ENCODE results near the gene ZBTB16.
A peak's percentile ranks its signal among the peaks of the same experiment; 100 is the strongest.

The ZBTB16 gene

DNA sequence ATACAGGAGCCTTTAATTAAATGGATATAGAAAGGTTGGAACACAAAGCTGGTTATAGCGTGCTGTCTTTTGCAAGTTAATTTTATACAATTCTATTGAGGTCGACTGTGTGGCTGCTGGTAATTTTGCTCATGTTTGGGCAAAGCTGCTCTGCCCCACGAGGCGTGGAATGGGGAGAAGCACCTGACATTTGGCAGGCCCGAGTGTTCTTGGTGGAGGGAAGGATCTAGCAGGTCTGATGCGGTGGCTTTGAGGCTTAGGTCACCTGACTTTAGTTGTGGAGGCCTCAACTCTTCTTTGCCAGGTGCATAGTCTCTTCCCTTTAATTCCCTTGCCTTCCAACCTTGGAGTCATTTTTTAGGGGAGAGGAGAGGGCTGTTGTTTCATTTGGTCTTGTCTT is 97.3 kb downstream of the ZBTB16 start:
- no peak overlapping the region for H3K4me3 ChIP-seq (ENCODE audit: low read depth in 1 of 2, low read length in 2 of 2)
- H3K36me3 ChIP-seq (ENCODE audit: control insufficient read depth in 1 of 2, insufficient read depth in 2 of 2, low read length in 2 of 2), result peaks cover 4 to 7% of the 10 kb centered on the region in 2 donors
- H3K4me1 ChIP-seq (ENCODE audit: control insufficient read depth in 1 of 2, insufficient read depth in 2 of 2, low read length in 2 of 2), result peaks cover 29 to 50% of the 10 kb centered on the region in 2 donors
- H3K27me3 ChIP-seq (ENCODE audit: low read depth, low read length), result no peaks in the 10 kb centered on the region
- H3K9me3 ChIP-seq (ENCODE audit: control insufficient read depth in 1 of 2, low read length in 2 of 2), result no peaks in the 10 kb centered on the region
- H3K27ac ChIP-seq (ENCODE audit: low read length), result peak overlapping the region; percentile 34

- H3K36me3 ChIP-seq (ENCODE audit: control insufficient read depth in 1 of 2, insufficient read depth in 2 of 2, low read length in 2 of 2), result peaks cover 4 to 7% of the 10 kb centered on the region in 2 donors
- no peak overlapping the region for H3K4me3 ChIP-seq (ENCODE audit: low read depth in 1 of 2, low read length in 2 of 2)
- H3K9me3 ChIP-seq (ENCODE audit: control insufficient read depth in 1 of 2, low read length in 2 of 2), result no peaks in the 10 kb centered on the region
- H3K4me1 ChIP-seq (ENCODE audit: control insufficient read depth in 1 of 2, insufficient read depth in 2 of 2, low read length in 2 of 2), result peaks cover 37 to 46% of the 10 kb centered on the region in 2 donors
- H3K27ac ChIP-seq (ENCODE audit: low read length), result peak overlapping the region; percentile 34
- H3K27me3 ChIP-seq (ENCODE audit: low read depth, low read length), result no peaks in the 10 kb centered on the region
Observed at GRCh38 chr11:114157476-114158050, 98.1 kb downstream of the ZBTB16 start.

GRCh38 chr11:114158421-114158820 is 98.9 kb downstream of the ZBTB16 start:
- H3K27ac ChIP-seq (ENCODE audit: low read length), result peak overlapping the region; percentile 95
- H3K4me3 ChIP-seq (ENCODE audit: low read depth in 1 of 2, low read length in 2 of 2), result no peak overlapping the region
- H3K36me3 ChIP-seq (ENCODE audit: control insufficient read depth in 1 of 2, insufficient read depth in 2 of 2, low read length in 2 of 2), result peaks cover 4 to 9% of the 10 kb centered on the region in 2 donors
- no peaks in the 10 kb centered on the region for H3K9me3 ChIP-seq (ENCODE audit: control insufficient read depth in 1 of 2, low read length in 2 of 2)
- peaks cover 41 to 47% of the 10 kb centered on the region in 2 donors for H3K4me1 ChIP-seq (ENCODE audit: control insufficient read depth in 1 of 2, insufficient read depth in 2 of 2, low read length in 2 of 2)
- H3K27me3 ChIP-seq (ENCODE audit: low read depth, low read length), result no peaks in the 10 kb centered on the region

DNA sequence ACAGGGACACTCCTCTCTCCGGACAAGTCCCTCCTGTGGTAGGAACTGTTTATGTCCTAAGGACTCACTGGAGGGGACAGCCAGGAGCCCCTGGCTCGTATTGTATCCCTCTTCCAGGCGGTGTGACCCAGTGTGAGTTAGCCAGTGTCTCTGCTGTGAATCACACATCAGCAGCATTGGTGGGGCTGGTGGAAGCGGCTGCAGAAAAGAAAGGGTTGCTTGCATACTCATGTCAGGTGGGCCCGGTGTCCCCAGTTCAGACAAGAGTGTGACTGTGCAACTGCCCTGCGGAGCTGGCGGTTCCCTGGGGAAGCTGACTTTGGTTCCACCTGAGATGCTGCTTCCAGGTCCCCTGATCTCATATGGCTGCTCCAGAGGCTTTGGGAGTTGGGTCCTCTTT is 99.4 kb downstream of the ZBTB16 start:
- peaks cover 4 to 11% of the 10 kb centered on the region in 2 donors for H3K36me3 ChIP-seq (ENCODE audit: control insufficient read depth in 1 of 2, insufficient read depth in 2 of 2, low read length in 2 of 2)
- peak overlapping the region; percentile 95 for H3K27ac ChIP-seq (ENCODE audit: low read length)
- no peaks in the 10 kb centered on the region for H3K9me3 ChIP-seq (ENCODE audit: control insufficient read depth in 1 of 2, low read length in 2 of 2)
- no peaks in the 10 kb centered on the region for H3K27me3 ChIP-seq (ENCODE audit: low read depth, low read length)
- H3K4me3 ChIP-seq (ENCODE audit: low read depth in 1 of 2, low read length in 2 of 2), result no peak overlapping the region
- peaks cover 45 to 52% of the 10 kb centered on the region in 2 donors for H3K4me1 ChIP-seq (ENCODE audit: control insufficient read depth in 1 of 2, insufficient read depth in 2 of 2, low read length in 2 of 2)

- Histone ChIP-seq H3K9me3 (ENCODE audit: control insufficient read depth in 1 of 2, low read length in 2 of 2) (no peaks in the 10 kb centered on the region), H3K36me3 (ENCODE audit: control insufficient read depth in 1 of 2, insufficient read depth in 2 of 2, low read length in 2 of 2) (peaks cover 4 to 11% of the 10 kb centered on the region in 2 donors), H3K27me3 (ENCODE audit: low read depth, low read length) (no peaks in the 10 kb centered on the region), H3K4me1 (ENCODE audit: control insufficient read depth in 1 of 2, insufficient read depth in 2 of 2, low read length in 2 of 2) (peaks cover 50 to 53% of the 10 kb centered on the region in 2 donors), H3K4me3 (ENCODE audit: low read depth in 1 of 2, low read length in 2 of 2) (no peak overlapping the region), H3K27ac (ENCODE audit: low read length) (peak overlapping the region; percentile 95)
Observed at GRCh38 chr11:114159320-114159719, 99.8 kb downstream of the ZBTB16 start.

DNA sequence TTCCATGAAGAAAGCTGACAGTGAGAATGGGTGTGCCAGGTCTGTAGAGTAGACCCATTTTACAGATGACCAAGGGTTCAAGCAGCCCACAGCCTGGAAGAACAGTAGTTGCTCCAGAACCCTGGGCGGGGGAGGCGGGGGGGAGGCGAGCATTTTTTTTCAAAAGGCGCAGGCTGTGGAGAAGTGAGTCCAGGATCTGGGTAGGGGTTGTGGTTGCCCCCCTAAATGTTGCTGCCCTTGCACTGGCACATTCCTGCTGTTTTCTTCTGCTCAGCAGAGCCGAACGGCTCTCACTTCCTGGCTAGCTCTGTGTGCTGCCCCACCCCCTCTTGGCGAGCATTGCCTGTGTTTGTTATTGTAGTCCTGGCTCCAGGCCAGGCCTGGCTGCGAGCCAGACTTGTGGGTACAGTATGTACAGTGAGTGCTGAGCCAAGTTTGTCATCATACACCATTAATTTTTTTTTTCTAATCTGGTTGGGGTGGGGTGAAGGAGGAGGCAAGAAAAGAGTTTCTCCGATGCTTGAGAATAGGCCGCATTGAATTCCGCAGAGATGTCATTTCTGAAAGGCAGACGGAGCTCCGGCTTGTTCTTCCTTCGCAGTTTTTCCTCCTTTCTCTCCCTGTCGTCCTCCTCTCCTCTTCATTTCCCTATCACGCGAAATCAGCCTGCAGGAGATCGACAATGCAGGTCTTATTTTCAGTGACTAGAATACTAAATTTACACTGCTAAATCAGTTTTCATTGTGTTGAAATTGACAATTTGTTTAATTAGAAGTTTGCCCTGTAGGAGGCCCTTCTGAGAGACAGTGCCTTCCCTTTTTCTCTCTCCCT is 100.5 kb downstream of the ZBTB16 start:
- Histone ChIP-seq H3K27ac (ENCODE audit: low read length) (peak overlapping the region; percentile 97), H3K4me3 (ENCODE audit: low read depth in 1 of 2, low read length in 2 of 2) (peak overlapping the region; percentile 37 to 40), H3K27me3 (ENCODE audit: low read depth, low read length) (no peaks in the 10 kb centered on the region), H3K4me1 (ENCODE audit: control insufficient read depth in 1 of 2, insufficient read depth in 2 of 2, low read length in 2 of 2) (peaks cover 53 to 55% of the 10 kb centered on the region in 2 donors), H3K36me3 (ENCODE audit: control insufficient read depth in 1 of 2, insufficient read depth in 2 of 2, low read length in 2 of 2) (peaks cover 4 to 11% of the 10 kb centered on the region in 2 donors), H3K9me3 (ENCODE audit: control insufficient read depth in 1 of 2, low read length in 2 of 2) (no peaks in the 10 kb centered on the region)

DNA sequence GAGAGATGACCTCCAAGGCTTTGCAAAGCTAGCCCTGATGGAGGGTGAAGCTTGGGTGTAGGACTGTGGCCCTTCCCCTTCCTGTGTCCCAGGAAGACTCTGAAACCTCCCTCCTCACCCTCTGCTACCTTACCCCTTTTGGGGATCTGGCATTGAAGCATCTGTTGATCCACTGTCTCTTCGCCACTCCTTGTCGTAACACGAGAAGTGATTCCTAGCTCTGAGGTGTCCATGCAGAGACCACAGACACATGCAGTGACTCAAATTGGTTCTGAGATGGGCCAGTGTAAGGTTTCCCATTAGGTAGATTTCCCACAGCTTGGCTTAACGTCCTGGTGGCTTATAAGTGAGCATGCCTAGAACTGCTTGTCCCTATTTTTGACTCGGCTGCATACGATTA is 101.4 kb downstream of the ZBTB16 start:
- peak overlapping the region; percentile 97 for H3K27ac ChIP-seq (ENCODE audit: low read length)
- H3K36me3 ChIP-seq (ENCODE audit: control insufficient read depth in 1 of 2, insufficient read depth in 2 of 2, low read length in 2 of 2), result peaks cover 4 to 11% of the 10 kb centered on the region in 2 donors
- H3K4me1 ChIP-seq (ENCODE audit: control insufficient read depth in 1 of 2, insufficient read depth in 2 of 2, low read length in 2 of 2), result peaks cover 57 to 59% of the 10 kb centered on the region in 2 donors
- H3K9me3 ChIP-seq (ENCODE audit: control insufficient read depth in 1 of 2, low read length in 2 of 2), result no peaks in the 10 kb centered on the region
- H3K27me3 ChIP-seq (ENCODE audit: low read depth, low read length), result no peaks in the 10 kb centered on the region
- H3K4me3 ChIP-seq (ENCODE audit: low read depth in 1 of 2, low read length in 2 of 2), result peak overlapping the region; percentile 37 to 40

DNA sequence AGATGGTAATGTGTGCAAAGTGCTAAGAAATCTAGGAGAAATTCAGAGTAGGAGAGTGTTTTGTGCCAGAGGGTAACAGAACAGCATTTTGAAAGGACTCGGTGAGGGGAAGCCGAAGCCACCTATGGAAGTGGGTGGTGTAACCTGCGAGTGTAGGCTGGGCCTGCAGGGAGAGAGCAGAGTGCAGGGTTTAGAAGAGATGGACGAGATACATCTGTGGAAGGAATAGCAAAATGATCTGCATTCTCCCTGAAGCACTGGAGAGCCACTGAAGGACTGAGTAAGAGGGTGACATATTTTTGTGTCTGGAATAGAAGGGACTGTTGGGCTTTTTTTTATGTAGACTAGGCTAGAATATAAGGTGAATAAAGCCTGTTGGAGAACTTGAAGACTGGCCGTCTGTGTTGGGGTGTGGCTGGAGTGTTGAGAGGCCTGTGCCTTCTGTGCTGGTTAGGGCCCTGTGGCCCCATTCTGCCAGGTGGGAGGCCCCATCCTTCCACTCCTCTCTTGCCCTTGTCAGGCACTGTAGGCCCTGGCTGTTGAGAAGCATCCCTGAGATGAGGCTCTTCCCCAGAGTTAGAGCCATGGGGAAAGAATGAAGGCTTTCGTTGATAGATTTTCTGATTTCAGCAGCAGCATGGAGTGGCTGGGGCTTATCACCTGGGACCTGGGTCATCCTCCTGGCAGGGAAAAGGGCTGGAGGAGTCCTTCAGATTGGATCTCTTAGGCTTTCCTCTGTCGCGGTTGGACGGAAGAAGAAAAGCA is 102.2 kb downstream of the ZBTB16 start:
- peak overlapping the region; percentile 1 to 48 for H3K4me3 ChIP-seq (ENCODE audit: low read depth in 1 of 2, low read length in 2 of 2)
- H3K27ac ChIP-seq (ENCODE audit: low read length), result peak overlapping the region; percentile 97

DNA sequence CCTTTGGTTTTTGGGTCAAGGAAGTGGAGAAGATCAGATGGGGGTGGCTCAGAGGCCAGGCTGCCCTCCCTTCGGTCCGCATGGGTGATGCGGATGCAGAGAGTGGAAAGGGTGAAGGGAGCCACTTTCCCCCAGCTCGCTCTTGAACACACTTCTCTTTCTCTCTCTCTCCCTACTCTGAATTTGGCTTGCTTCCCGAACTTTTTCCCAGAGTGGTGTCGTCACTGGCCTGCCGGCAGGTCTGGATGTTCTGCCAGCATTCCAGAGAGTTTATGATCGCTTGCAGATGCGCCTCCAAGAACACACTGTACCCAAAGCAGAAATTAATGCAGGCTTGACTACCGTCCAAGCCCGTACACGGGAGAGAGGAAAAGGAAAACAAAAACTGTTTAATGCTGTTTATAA is 103.2 kb downstream of the ZBTB16 start:
- Histone ChIP-seq H3K4me3 (ENCODE audit: low read depth in 1 of 2, low read length in 2 of 2) (peak overlapping the region; percentile 27 to 48), H3K4me1 (ENCODE audit: control insufficient read depth in 1 of 2, insufficient read depth in 2 of 2, low read length in 2 of 2) (peaks cover 65 to 72% of the 10 kb centered on the region in 2 donors), H3K36me3 (ENCODE audit: control insufficient read depth in 1 of 2, insufficient read depth in 2 of 2, low read length in 2 of 2) (peaks cover 0 to 4% of the 10 kb centered on the region in 2 donors), H3K27ac (ENCODE audit: low read length) (peak overlapping the region; percentile 97), H3K27me3 (ENCODE audit: low read depth, low read length) (no peaks in the 10 kb centered on the region), H3K9me3 (ENCODE audit: control insufficient read depth in 1 of 2, low read length in 2 of 2) (no peaks in the 10 kb centered on the region)

More for the DNA sequence above, 102.2 kb downstream of the ZBTB16 start:
- Histone ChIP-seq H3K9me3 (ENCODE audit: control insufficient read depth in 1 of 2, low read length in 2 of 2) (no peaks in the 10 kb centered on the region), H3K27me3 (ENCODE audit: low read depth, low read length) (no peaks in the 10 kb centered on the region), H3K4me1 (ENCODE audit: control insufficient read depth in 1 of 2, insufficient read depth in 2 of 2, low read length in 2 of 2) (peaks cover 59 to 65% of the 10 kb centered on the region in 2 donors), H3K36me3 (ENCODE audit: control insufficient read depth in 1 of 2, insufficient read depth in 2 of 2, low read length in 2 of 2) (peaks cover 0 to 4% of the 10 kb centered on the region in 2 donors)

GRCh38 chr11:114163229-114163631 is 103.7 kb downstream of the ZBTB16 start:
- H3K4me1 ChIP-seq (ENCODE audit: control insufficient read depth in 1 of 2, insufficient read depth in 2 of 2, low read length in 2 of 2), result peaks cover 65 to 77% of the 10 kb centered on the region in 2 donors
- peaks cover 0 to 4% of the 10 kb centered on the region in 2 donors for H3K36me3 ChIP-seq (ENCODE audit: control insufficient read depth in 1 of 2, insufficient read depth in 2 of 2, low read length in 2 of 2)
- no peaks in the 10 kb centered on the region for H3K9me3 ChIP-seq (ENCODE audit: control insufficient read depth in 1 of 2, low read length in 2 of 2)
- H3K27ac ChIP-seq (ENCODE audit: low read length), result peak overlapping the region; percentile 97
- peak overlapping the region; percentile 7 to 45 for H3K4me3 ChIP-seq (ENCODE audit: low read depth in 1 of 2, low read length in 2 of 2)
- no peaks in the 10 kb centered on the region for H3K27me3 ChIP-seq (ENCODE audit: low read depth, low read length)

All from muscle layer of duodenum (tissue), 2 donors.